ENCODE measurements around the gene PPARD.

GRCh38 chr6:35417979-35418661 is 75.8 kb downstream of the PPARD start:
- TF ChIP-seq TAF1 (IDR thresholded peaks at IDR 0.05; ENCODE audit: borderline replicate concordance, insufficient read depth, low read length), result no peak
- no peak for TF ChIP-seq SIN3A (IDR thresholded peaks at IDR 0.05; ENCODE audit: borderline replicate concordance, insufficient read depth, low read length)

Data from PFSK-1 (cell line).